AG08396 (cell line): ENCODE data around the gene SPIRE1.
"Not testable (repeated sequence)": the region's sequence is repeated elsewhere in the genome, so short reads cannot be mapped to it uniquely, and the experiment has no call there.

Experiments used
- DNase-seq: peaks from one replicate; pipeline ENCODE4 v3.0.0; 2012; ENCODE audit warnings: low spot score, mixed read lengths

Gene SPIRE1

DNA sequence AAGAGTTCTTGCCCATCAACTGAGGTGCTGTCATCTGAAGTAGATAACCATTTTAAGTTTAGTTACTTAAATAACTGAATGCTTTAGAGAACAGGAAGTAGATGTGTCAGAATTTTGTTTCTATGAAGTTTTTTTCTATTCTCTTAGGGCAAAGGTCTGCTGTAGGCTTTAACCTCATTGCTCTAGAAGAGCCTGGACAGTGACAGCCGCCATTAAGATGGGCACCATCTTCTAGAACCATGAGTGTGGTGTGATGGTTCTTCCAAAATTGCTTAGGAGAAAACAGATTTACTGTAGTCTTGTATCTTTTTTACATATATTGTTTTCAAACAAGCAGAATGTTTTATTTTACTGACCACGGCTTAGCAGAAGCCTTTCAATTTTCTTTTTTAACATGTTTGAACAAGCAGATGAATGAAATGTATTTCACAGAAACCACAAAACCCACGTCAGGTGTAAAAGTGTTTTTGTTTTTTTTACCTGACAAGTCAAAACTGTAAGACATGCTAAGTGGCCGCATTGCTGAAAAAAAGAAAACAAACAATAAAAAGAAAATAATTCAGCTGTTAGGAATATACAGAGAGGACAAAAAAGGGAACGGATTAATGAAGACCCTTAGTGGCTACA lies 172.3 kb downstream of the SPIRE1 start:
- no peak for DNase-seq

GRCh38 chr18:12481915-12482314 lies 176.0 kb downstream of the SPIRE1 start:
- not testable (repeated sequence) for DNase-seq

- DNase-seq = no peak
These were observed 177.9 kb downstream of the SPIRE1 start for GRCh38 chr18:12479982-12480381.

GRCh38 chr18:12479536-12479935 lies 178.4 kb downstream of the SPIRE1 start:
- no peak for DNase-seq

- no peak for DNase-seq
These were observed 179.4 kb downstream of the SPIRE1 start for GRCh38 chr18:12478269-12479047.

DNA sequence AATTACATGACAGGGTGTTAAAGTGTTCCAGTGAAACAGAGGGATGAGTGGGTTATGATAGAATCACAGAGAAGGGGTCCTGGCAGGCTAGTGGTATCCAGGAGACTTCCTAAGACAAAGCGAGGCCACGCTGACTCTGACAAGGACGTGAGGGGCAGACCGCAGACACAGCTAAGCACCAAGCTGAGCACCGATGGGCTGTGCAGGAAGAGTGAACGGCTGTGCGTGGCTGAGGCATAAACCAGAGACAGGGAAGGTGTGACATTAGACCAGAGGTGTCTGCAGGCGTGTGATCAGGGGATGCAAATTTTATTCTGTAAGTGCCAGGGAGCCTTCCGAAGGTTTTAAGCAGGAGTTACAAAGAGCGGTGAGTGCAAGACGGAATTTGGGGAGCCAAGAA lies 180.3 kb downstream of the SPIRE1 start:
- no peak for DNase-seq

GRCh38 chr18:12476955-12477354 lies 181.0 kb downstream of the SPIRE1 start:
- DNase-seq = no peak

- no peak for DNase-seq
These were observed 183.0 kb downstream of the SPIRE1 start for GRCh38 chr18:12474876-12475275.

DNA sequence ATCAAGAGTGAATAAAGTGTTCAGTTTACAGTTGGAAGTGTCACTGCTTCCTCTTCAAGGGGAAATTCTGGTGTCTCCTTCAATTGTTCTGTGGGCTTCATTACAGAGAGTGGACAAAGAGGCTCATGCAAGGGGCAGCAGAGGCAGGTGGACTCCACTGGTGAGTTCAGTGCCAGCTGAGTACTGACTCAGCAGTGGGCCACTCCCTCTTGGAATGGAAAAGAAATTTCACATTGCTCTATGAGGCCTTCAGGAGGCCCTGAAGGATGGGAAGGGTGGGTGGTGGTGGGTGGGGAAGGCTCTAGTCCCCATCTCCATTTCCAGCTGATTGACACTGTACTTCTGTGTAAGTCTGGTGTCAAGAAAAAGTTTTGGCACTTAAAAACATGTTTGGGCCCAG lies 183.8 kb downstream of the SPIRE1 start:
- DNase-seq = no peak

DNA sequence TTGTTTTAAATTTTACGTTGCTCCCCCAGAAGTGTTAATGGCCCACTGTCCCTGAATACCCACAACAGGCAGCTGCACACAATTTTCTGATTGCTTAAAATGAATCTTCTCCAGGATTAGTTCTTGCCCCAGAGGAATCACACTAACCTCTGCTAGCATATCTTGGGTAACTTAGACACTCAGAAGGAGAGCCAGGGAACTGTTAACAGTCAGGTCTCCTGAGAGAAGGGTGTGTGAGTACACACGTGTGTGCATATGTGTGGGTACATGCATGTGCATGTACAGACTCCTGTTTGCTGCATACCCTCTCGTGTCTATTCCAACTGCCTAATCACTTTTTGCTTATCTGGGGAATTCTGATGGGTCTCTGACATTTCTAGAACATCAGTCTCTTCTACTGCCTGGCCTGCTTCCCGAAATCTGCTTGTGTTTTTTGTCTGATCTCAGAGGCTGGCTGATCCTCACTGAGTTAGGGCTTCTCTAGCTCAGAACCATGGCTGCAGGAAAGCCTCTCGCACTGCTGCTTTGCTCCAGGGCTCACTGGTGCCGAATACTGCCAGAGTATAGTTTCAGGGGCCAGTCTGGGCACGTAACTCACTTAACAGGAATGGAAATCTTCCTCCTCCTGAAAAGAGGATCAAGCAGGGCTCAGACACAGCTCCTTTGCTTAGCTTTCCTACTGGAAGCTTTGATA lies 187.4 kb downstream of the SPIRE1 start:
- no peak for DNase-seq

DNA sequence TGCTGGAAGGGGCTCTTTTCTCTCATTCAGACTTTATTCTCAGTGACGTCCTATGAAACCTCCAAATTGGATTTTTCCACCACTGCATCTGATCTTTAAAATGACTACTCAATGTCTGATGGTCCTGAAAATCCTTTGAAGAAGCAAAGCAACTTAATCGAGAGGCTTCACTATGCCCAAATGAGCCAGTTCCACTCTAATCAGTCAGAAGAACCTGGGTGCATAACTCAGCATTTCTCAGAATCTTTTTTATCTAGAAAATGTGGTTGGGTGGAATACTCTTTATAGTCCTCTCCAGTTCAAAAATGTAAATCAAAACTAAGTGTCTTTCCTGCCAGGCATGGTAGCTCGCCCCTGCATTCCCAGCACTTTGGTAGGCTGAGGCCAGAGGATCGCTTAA lies 189.5 kb downstream of the SPIRE1 start:
- DNase-seq = no peak

DNA sequence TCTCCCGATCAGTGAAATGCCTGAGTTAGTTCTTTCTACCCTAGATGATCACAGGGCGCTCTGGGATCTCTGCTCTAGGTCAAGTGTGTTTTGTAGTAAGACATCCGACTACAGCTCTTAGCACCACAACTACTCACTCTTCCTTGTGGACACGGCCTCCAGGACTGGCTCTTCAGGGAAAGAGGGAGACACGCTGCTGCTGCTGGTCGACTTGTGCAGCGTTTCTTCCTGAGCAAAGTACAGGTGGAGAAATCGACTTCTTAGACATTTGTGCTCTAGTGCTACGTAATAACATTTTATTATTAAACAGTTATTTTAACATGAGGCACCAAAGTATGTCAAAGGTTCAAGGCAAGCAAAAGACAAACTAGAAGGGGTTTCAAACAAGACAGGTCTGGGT lies 193.2 kb downstream of the SPIRE1 start:
- DNase-seq = no peak

DNA sequence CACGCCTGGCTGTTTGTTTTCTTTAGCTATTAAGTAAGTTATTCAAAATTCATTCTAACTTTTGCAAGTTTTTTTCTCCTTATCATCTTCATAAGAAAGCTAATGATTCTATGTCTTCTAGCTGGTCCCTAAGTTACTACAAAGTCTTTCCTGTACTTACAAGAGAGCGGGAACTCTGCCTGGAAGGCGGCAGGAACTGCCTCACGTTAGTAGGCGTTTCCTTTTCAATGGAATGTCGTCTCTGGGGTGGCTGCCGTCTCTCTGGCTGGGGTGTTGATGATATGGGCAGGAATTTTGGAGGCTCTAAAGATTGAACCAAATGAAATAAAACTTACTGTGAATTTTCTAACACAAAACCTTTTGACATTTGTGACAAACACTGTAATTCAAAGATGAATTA lies 194.7 kb downstream of the SPIRE1 start:
- DNase-seq = no peak

DNA sequence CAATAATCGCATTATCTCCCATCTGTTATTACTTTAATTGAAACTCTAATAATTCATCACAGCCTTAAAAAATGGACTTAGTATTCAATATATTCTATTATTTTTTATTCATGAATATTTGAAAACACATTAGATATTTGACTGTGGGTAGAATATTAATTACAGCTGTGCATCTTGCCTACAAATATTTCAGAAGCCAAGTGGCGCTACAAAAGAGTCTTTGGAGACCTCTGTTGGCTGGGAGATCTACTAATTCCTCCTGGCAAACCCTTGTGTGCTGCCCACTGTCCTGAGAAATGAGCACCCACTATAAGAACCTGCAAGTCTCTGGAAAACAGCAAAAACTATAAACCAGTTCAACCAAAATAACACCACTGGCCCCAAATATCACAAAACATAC lies 195.7 kb downstream of the SPIRE1 start:
- no peak for DNase-seq

- DNase-seq = no peak
These were observed 196.6 kb downstream of the SPIRE1 start for GRCh38 chr18:12461326-12461725.

GRCh38 chr18:12460874-12461273 lies 197.0 kb downstream of the SPIRE1 start:
- DNase-seq = no peak

GRCh38 chr18:12458771-12459170 lies 199.1 kb downstream of the SPIRE1 start:
- no peak for DNase-seq

- DNase-seq = no peak
These were observed 201.5 kb downstream of the SPIRE1 start for GRCh38 chr18:12456441-12456840.

DNA sequence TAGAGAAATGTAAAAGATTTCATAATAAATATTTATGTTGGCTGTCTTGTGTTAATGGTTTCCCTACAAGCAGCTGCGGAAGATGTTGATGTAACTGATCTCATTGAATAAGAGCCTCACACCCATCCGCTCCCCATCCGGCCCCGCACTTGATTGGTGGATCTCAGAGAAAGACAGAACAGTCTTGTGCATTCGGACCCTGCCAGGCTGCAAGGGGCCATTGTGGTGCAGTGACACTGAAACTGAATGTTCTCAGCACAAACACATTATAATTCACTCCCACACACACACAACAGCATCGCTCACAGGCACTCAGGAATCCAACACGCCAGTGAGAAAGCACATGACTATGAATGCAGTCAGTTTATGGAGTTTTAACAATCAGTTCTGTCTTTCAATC lies 202.4 kb downstream of the SPIRE1 start:
- DNase-seq = no peak

GRCh38 chr18:12452784-12453183 lies 205.1 kb downstream of the SPIRE1 start:
- no peak for DNase-seq

GRCh38 chr18:12451428-12451827 lies 206.5 kb downstream of the SPIRE1 start:
- DNase-seq = no peak

GRCh38 chr18:12449051-12449785 lies 208.7 kb downstream of the SPIRE1 start:
- DNase-seq = no peak

GRCh38 chr18:12445554-12445953 lies 212.4 kb downstream of the SPIRE1 start:
- DNase-seq = no peak
